GM19043 (cell line): ENCODE data around the gene ARHGEF11.
"Not testable (repeated sequence)": the region's sequence is repeated elsewhere in the genome, so short reads cannot be mapped to it uniquely, and the experiment has no call there.

Experiments used
- ATAC-seq: cut with Tn5 transposase; IDR thresholded peaks from one replicate; pipeline ENCODE4 v1.9.1; 2021; ENCODE audit warnings: low read depth; ENCODE audit not compliant: unreplicated experiment

The ARHGEF11 gene

DNA sequence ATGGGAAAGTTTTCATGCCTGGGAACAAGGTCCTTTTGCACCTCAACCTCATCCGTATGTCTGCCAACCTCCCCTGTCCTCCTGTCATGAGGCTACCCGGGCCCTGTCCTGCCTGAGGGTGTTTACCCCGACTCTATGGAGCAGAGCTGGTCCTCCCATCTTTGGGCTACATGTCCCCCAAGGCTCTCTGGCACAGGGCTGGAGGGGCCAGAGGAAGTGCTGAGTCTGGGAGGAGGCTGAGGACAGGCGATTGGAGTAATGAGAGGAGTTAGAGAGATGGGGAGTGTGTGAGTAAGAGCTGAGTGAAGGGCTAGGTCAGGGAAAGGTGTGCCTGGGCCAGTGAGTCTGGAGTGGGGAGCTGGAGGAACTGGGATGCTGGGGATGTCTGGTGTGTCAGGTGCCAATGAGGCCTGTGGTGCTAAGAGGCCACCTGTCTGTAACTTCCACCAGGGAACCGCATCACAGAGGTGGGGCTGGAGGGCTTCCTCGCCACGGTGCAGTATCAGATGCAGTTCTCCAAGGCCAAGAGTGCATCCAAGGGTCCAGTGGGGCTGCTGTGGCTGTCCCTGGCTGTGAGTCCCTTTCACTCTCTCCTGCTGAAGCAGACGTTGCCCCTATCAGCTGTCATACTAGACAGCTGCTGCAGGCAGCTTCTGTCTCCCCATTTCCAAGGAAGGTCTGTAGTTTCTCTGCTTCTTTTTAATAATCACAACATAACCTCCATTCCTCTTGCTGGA is 113.4 kb downstream of the ARHGEF11 start:
- no peak for ATAC-seq

DNA sequence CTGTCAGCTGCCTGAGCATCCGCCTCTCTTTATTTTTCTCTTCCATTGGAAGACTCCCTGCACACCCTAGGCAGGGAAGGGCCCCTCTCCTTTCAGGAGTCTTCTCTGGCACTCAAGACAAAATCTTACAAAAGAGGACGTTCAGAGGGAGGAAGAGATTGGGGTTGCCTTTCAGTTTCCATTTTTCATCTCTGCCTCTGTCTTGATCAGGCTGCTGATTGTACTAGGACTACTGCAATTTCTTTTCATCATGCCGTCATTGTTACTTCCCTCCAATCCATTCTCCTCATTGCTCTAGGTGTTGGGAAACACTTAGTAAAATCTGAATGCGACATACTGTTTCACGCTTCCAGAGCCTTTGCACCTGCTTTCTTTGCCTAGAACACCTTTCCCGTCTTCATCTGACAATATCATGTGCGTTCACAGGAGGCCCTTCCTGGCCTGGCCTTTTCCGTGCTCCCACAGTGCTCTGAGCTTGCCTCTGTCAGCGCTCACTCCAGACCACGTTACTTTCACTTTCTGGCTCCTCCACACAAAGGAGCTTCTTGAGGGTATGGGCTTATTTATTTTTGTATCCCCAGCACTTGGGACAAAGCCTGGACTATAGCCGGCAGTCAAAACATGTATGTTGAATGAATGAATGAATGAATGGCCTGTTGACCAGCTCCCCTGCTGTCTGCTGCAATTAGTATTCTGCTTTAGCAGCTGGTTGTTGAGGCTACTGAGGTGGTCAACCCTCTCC is 114.2 kb downstream of the ARHGEF11 start:
- ATAC-seq = no peak

DNA sequence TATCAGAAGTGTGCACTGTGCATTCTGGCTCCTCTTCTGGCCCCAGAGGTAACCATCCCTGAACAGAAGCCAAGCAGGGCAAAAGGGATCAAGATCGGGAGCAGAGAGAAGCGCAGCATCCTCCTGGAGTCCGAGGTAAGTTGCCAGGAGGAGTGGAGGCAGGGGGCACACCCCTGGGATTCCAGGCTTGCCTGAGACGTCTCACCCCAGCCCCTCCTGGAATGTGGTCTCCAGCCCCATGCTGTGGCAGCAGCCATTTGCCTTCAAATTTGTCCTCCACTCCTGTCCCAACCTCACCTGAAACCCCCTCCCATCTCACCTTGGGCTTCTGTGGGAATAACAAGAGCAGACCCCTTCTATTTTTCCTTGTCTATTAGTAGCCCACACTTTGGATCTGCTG is 115.1 kb downstream of the ARHGEF11 start:
- ATAC-seq = no peak

DNA sequence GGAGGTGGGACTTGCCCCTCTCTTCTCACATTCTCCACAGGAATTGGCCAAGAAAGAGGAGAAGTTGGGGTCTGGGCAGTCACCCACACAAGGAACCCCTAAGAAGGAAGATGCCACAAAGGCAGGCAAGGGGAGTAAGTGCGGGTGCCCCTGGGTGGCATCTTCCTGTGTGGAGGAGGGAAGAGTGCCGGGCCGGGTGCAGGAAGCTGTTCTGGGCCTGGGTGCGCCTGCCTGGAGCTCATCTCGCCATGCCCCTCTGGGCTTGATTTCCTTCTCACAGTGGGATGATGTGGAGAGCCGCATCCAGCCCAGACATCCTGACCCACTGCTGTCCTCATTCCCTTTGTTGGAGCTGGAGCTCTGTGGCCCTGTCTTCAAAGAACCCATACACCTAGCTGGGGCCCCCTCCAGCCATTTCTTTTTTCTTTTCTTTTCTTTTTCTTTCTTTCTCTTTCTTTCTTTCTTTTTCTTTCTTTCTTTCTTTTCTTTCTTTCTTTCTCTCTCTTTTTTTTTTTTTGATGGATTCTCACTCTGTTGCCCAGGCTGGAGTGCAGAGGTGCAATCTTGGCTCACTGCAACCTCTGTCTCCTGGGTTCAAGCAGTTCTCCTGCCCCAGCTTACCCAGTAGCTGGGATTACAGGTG is 115.8 kb downstream of the ARHGEF11 start:
- no peak for ATAC-seq

DNA sequence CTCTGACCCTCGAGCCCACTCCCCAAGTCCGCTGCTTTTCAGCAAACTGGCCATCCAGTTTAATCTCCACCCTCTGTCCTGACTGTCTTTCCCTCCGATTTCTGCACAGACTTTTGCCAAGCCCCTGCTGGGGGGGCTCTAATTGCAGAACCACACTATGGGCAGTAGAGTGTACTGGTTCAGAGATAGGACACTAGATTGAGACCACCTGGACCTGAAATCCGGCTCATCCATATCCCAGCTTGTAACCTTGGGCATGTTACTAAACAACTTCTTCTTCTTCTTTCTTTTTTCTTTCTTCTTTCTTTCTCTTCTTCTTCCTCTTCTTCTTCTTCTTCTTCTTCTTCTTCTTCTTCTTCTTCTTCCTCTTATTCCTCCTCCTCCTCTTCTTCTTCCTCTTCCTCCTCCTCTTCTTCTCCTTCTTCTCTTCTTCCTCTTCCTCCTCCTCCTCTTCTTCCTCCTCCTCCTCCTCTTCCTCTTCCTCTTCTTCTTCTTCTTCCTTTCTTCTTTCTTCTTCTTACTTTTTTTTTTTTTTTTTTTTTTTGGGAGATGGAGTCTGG is 117.4 kb downstream of the ARHGEF11 start:
- ATAC-seq = no peak

DNA sequence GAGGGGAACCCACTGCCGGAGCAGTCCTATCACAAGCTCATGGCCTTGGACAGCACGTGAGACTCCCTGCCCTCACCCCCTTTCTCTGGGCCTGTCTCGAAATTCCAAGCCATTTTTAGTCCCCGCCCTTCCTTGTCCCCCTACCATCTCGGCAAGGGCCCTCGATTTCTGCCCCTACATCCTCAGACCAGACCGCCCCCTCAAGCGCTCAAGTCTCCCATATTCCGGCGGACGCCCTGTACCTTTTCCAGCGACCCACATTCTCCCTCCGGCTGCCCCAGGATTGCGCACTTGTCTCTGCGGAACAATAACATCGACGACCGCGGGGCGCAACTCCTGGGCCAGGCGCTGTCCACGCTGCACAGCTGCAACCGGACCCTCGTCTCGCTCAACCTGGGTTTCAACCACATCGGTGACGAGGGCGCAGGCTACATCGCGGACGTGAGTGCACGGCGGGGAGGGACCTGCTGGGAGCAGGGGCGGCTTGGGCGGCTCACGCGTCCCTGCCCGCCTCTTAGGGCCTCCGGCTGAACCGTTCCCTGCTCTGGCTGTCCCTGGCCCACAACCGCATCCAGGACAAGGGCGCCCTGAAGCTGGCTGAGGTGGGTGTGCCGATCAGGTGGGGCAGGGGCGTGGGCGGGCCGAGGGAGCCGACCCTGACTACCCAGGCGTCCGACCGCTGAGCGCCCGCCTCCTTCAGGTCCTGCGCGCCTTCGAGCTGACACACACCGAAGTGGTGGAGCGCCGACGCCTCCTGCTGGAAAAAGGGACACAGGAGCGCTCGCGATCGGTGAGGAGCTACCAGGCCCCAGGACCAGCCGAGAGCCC is 118.1 kb downstream of the ARHGEF11 start:
- no peak for ATAC-seq

DNA sequence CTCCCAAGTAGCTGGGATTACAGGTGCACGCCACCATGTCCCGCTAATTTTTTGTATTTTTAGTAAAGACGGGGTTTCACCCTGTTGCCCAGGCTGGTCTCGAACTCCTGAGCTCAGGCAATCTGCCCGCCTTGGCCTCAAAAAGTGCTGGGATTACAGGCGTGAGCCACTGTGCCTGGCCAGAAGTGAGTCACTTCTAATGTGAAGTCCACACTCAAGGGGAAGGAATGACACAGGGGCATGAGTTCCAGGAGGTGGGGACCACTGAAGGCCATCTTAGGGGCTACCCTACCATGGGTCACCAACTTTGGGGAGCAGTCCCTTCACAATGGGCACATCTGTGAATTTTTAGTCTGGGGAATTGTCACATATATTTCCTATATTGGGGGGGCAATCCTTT is 118.8 kb downstream of the ARHGEF11 start:
- not testable (repeated sequence) for ATAC-seq

DNA sequence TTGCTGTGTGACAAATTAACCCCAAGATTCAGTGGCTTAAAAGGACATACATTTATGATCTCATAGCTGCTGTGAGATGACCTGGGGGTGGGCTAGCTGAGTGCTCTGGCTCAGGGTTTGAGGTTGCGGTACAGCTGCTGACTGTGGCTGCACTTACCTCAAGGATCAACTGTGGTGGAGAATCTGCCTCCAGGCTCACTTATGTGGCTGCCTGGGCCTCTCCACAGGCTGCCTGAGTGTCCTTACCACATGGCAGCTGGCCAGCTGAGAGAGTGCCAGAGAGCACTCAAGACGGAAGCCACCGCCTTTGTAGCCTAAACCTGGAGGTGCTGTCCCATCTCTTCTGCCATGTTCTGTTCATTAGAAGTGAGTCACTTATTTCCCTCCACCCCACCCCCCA is 119.4 kb downstream of the ARHGEF11 start:
- ATAC-seq = no peak

DNA sequence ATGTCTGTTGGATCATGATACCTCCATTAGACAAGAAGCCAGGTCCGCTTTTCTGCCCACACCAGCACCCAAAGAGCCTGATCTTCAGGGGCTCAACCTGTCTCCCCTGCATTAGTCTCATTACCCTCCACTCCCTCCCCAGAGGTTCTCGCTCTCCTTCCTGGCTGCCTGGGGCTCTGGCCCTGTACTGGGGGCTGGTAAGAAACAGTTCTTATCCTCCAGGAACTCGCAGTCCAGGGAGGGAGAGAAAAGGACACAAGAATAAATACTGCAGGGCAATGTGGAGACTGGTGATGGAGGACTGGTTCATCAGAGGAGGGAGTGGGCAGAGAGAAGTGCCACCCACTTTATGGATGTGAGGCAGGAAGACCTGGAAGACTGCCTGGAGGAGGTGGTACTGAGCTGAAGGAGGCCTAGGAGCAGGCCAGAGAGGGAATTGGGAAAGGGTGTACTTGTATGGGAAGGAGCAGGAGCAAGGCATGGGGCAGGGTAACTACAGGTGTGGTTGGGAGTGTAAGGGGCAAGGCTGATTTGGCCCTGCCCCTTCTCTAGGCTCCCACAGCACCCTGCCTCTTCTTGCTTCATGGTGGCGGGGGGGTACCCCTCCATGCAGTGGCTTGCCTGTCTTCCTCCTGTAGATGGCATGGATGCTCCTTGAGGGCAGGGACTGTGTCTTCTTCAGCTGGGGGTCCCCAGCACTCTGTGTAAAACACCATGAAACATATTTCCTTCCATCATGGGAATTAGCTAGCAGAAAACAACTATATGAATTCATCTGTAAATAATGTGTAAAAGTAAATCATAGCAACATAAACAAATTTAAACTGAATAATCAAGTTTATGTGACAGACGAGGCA is 120.2 kb downstream of the ARHGEF11 start:
- ATAC-seq = no peak

DNA sequence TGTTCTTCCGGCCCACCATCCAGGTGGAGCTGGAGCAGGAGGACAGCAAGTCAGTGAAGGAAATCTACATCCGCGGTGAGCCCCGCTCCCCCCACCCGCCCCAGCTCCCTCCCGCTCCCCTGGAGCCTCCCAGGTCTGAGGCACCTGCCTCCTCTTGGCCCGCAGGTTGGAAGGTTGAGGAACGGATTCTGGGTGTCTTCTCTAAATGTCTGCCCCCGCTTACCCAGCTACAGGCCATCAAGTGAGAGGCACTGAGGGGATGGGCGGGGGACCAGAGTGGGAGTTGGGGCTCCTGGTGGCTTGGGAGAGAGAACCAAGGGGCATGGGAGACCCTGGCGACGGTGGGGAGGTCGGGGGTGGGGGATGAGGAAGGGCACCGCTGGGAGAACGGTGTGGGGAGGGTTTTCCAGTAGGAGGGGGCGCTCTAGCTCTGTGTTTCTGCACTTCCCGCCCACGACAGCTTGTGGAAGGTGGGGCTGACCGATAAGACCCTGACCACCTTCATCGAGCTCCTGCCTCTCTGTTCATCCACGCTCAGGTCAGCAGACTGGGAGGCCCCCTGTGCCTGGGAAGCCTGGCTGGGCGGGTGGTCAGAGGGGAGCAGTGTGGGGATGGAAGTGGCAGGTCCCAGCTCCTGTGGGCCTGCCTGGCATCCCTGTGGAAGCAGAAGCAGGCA is 120.9 kb downstream of the ARHGEF11 start:
- no peak for ATAC-seq

DNA sequence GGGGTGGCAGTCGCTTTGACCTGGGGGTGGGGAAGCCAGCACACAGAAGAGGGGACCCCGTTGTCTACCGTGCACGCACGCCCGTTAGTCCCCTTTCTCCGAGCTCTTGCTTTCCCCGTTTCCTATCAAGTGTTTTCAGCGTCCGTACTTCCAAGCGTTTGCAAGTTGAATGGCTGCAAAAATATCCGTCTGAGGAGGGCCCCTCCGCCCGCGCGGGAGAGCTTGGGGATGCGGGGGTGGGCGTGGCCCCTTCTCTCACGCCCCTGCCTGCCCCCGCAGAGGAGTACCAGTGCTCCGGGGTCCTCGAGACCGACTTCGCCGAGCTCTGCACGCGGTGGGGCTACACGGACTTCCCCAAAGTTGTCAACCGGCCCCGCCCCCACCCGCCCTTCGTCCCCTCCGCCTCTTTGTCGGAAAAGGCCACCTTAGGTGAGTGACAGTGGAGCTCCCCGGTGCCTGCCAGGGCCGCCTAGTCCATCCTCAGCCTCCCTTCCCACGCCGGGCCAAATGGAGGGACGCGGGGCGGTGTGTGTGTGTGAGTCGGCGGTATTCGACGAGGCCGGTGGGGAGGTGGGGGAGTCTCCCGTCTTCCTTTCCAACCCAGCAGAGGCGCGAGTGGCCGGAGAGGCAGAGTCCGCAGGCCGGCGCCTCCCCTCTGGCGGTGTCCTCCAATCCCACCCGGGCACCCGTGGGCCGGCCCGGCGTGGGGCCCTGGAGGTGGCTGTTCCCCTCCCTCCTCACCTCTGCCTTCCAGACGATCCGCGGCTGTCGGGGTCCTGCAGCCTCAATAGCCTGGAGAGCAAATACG is 121.7 kb downstream of the ARHGEF11 start:
- no peak for ATAC-seq

DNA sequence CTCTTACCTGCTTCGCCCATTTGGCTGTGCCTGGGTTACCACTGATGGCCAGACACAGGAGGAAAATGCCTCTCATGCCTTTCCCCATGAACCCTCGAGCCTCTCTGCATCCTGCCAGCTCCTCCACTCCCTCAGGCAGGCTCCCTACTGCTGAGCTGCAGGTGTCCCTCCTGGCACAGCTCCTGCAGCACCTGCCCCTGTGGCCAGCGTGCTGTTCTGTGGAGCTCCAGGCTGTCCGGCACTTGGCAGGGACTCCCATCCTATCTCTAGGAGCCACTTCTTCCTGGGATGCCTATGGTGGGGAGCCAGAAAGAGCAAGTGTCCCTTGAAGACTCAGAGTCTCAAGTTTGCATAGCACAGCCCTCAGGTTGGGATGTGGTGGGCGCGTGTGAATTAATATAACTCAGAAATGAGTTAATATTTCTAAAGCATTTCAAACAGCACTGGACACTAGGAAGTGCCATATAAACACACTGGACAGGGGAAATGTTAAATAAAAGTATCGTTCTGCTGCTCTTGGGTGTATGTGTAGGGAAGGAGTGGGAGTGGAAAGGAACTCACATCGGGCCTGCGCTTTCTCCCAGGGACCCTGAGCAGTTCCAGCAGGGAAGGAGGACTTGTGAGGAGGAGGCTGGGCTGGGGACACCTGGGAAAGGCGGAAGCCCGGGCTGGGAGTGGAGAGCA is 122.4 kb downstream of the ARHGEF11 start:
- ATAC-seq = no peak

DNA sequence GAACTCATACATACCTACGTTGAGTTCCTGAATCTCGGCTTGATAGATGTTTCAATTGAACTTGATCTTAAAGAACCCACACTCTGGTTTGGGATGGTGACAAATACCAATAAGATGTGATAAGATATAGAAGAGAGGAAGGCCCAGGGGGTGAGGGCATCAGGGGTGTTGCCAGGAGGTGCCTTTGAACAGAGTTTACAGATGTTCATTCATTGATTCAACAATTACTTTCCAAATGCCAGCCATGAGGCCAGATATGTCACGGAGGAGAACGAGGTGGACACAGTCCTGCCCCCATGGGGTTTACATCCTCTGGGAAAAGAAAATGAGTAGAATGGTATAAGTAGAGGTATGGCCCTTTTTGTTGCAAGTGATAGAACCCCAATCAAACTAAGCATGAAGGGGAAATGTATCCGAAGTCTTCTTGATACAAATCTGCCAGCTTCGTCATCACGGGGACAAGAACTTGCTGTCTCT is 124.5 kb downstream of the ARHGEF11 start:
- no peak for ATAC-seq

DNA sequence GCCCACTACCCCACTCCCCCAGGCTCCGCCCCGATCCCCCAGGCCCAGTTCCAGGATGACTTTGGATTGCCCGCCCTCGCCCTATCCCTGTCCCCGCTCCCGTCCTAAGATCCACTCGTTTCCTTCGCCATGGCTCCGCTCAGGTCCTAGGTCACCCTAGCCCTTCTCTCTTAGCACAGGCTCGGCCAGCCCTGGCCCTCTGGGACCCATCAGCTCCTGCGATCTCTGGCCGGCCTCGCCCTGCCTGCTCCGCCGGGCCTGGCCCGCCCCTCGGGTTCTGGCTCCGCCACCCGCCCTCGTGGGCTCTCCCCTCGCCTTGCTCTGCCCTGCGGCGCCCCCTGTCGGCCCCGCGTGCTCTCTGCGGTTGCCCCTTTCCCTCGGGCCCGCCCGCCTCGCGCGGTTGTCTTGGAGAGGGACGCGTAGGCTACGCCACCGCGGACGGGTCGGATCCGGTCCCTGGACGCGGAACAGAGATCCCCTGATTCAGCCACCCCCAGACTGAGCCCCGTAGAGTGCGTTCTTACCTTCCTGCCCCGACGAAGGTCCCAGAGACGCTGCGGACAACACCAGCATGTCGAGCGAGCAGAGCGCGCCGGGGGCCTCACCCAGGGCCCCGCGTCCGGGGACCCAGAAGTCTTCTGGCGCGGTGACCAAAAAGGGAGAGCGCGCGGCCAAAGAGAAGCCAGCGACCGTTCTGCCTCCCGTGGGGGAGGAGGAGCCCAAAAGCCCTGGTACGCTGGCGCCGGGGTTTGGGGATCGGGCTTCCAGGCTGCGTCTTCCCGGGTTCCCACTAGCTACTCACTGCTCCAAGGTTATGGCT is 125.1 kb downstream of the ARHGEF11 start, which contains the start of gene LRRC71:
Gene LRRC71, plus strand, starts transcription at position 400 of the 820 bp plus-strand sequence. Its CDS starts 172 bp downstream, at position 572.
- no peak for ATAC-seq

DNA sequence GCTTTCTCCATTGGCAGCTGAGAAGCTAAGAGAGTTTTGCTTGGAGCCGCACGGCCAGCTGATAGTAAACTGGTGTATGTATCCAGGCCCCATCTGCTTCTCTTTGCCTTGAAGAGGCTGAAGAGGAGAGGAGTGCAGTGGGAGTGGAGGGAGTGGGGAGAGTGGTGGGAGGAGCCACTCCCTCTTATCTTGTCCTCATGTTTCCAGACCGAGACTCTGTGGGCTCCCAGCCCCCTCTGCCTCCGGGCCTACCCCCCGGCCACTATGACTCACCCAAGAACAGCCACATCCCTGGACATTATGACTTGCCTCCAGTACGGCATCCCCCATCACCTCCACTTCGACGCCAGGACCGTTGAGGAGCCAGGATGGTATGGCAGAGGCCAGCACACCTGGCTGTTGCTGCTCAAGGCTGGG is 131.1 kb downstream of the ARHGEF11 start:
- ATAC-seq = no peak

DNA sequence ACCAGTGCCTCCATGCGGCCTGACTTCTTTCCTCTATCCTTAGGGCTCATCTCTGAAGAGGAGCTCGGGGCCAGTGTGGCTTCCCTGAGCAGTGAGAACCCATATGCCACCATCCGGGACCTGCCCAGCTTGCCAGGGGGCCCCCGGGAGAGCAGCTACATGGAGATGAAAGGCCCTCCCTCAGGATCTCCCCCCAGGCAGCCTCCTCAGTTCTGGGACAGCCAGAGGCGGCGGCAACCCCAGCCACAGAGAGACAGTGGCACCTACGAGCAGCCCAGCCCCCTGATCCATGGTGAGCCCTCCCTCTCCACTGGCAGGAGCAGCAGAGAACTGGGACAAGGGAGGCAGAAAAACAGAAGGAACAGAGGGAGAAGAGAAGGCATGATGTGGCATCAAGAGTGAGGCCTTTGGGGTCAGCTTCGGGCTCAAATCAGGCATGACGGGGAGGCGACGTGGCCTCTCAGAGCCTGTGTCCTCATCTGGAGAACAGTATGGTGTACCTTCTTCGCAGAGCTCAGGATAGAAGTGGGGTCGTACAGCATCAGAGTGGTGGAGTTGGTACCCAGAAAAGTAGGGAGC is 131.6 kb downstream of the ARHGEF11 start:
- ATAC-seq = no peak
